Loucy (cell line): ENCODE data around the gene POLR3B.

ENCODE experiments used
- H2AFZ ChIP-seq: fragments of 200-600 bp; sonication (generic); 2 replicates; pipeline ENCODE4 v1.6.0; 2016; ENCODE audit warnings: antibody characterized with exemption, mild to moderate bottlenecking, low read length, moderate library complexity
- H3F3A ChIP-seq: fragments of 200-600 bp; 2 replicates; pipeline ENCODE4 v1.6.0; 2016; ENCODE audit warnings: antibody characterized with exemption, low read depth, mild to moderate bottlenecking
- H3K27me3 ChIP-seq: fragments of 200-600 bp; sonication (generic); 2 replicates; pipeline ENCODE4 v1.6.1; 2014; ENCODE audit warnings: low read length, mild to moderate bottlenecking; ENCODE audit not compliant: insufficient read depth, poor library complexity, severe bottlenecking
- H3K36me3 ChIP-seq: fragments of 200-600 bp; sonication (generic); 2 replicates; pipeline ENCODE4 v1.6.1; 2016; ENCODE audit warnings: low read length; ENCODE audit not compliant: insufficient read depth
- H3K4me1 ChIP-seq: fragments of 200-600 bp; sonication (generic); 2 replicates; pipeline ENCODE4 v1.5.1; 2014; ENCODE audit warnings: low read length, mild to moderate bottlenecking; ENCODE audit not compliant: insufficient read depth, poor library complexity, severe bottlenecking
- H3K4me2 ChIP-seq: fragments of 200-600 bp; sonication (generic); 2 replicates; pipeline ENCODE4 v1.6.0; 2014; ENCODE audit warnings: antibody characterized with exemption, low read length, low read depth, mild to moderate bottlenecking; ENCODE audit not compliant: poor library complexity, severe bottlenecking
- H3K4me3 ChIP-seq: fragments of 200-600 bp; sonication (generic); 2 replicates; pipeline ENCODE4 v1.5.1; 2014; ENCODE audit warnings: low read length, mild to moderate bottlenecking, mixed read lengths; ENCODE audit not compliant: poor library complexity, severe bottlenecking
- H3K79me2 ChIP-seq: fragments of 200-600 bp; sonication (generic); 2 replicates; pipeline ENCODE4 v1.6.1; 2014; ENCODE audit warnings: low read length; ENCODE audit not compliant: insufficient read depth
- H3K9ac ChIP-seq: fragments of 200-600 bp; sonication (generic); 2 replicates; pipeline ENCODE4 v1.6.0; 2014; ENCODE audit warnings: mild to moderate bottlenecking, low read depth, low read length, moderate library complexity; ENCODE audit not compliant: poor library complexity, severe bottlenecking
- H3K9me2 ChIP-seq: fragments of 200-600 bp; sonication (generic); replicated peaks from 2 replicates; pipeline ENCODE4 v1.6.1; 2016; ENCODE audit warnings: low read depth, low read length, mixed read lengths
- H3K9me3 ChIP-seq: fragments of 200-600 bp; sonication (generic); 2 replicates; pipeline ENCODE4 v1.6.1; 2014; ENCODE audit warnings: mild to moderate bottlenecking, antibody characterized with exemption, low read length, low read depth; ENCODE audit not compliant: insufficient read depth
- H4K20me1 ChIP-seq: fragments of 200-600 bp; sonication (generic); 2 replicates; pipeline ENCODE4 v1.6.0; 2014; ENCODE audit warnings: antibody characterized with exemption, low read length, mild to moderate bottlenecking; ENCODE audit not compliant: insufficient read depth, poor library complexity, severe bottlenecking
- CTCF ChIP-seq: fragments of 200-600 bp; sonication (generic); conservative IDR thresholded peaks from 2 replicates; pipeline ENCODE4 v1.5.1; 2014; ENCODE audit warnings: mild to moderate bottlenecking, antibody characterized with exemption, low read length
- EZH2phosphoT487 ChIP-seq: fragments of 200-600 bp; IDR thresholded peaks from 2 replicates; pipeline ENCODE4 v1.6.1; 2018; ENCODE audit warnings: antibody characterized with exemption, mild to moderate bottlenecking, moderate library complexity, borderline replicate concordance

The POLR3B gene

GRCh38 chr12:106358396-106359241, 1.1 kb downstream of the POLR3B start:
- peaks cover 34% of the 10 kb centered on the region for H3K4me1 ChIP-seq
- no peaks in the 10 kb centered on the region for H3F3A ChIP-seq
- no peak for TF ChIP-seq EZH2phosphoT487
- peak overlapping the region; percentile 96 for H2AFZ ChIP-seq
- H3K4me3 ChIP-seq: peak overlapping the region; percentile 81
- peak overlapping the region; percentile 77 for H3K9ac ChIP-seq
- H3K9me3 ChIP-seq: no peaks in the 10 kb centered on the region
- H3K4me2 ChIP-seq: peak overlapping the region; percentile 93
- no peaks in the 10 kb centered on the region for H3K36me3 ChIP-seq
- H4K20me1 ChIP-seq: no peaks in the 10 kb centered on the region
- H3K27me3 ChIP-seq: no peaks in the 10 kb centered on the region
- no peaks in the 10 kb centered on the region for H3K9me2 ChIP-seq
- H3K79me2 ChIP-seq: peaks cover 31% of the 10 kb centered on the region

GRCh38 chr12:106359646-106360399, 2.3 kb downstream of the POLR3B start:
- Histone ChIP-seq H3K9me3 (no peaks in the 10 kb centered on the region), H3K4me1 (peaks cover 38% of the 10 kb centered on the region), H3K27me3 (no peaks in the 10 kb centered on the region), H3F3A (no peaks in the 10 kb centered on the region), H3K4me2 (peak overlapping the region; percentile 93), H3K4me3 (peak overlapping the region; percentile 34), H3K36me3 (no peaks in the 10 kb centered on the region), H3K79me2 (peaks cover 31% of the 10 kb centered on the region), H2AFZ (no peak overlapping the region), H3K9me2 (no peaks in the 10 kb centered on the region), H3K9ac (peak overlapping the region; percentile 77), H4K20me1 (no peaks in the 10 kb centered on the region)
- TF ChIP-seq EZH2phosphoT487 (no peak), CTCF (no peak)

- no peaks in the 10 kb centered on the region for H3K9me2 ChIP-seq
- no peaks in the 10 kb centered on the region for H3F3A ChIP-seq
- peaks cover 38% of the 10 kb centered on the region for H3K4me1 ChIP-seq
- H3K79me2 ChIP-seq: peaks cover 31% of the 10 kb centered on the region
- H3K9me3 ChIP-seq: no peaks in the 10 kb centered on the region
- H2AFZ ChIP-seq: no peak overlapping the region
- H3K4me3 ChIP-seq: peak overlapping the region; percentile 34
- no peak for TF ChIP-seq CTCF
- no peak for TF ChIP-seq EZH2phosphoT487
- H3K9ac ChIP-seq: peak overlapping the region; percentile 3
- no peaks in the 10 kb centered on the region for H4K20me1 ChIP-seq
- no peaks in the 10 kb centered on the region for H3K27me3 ChIP-seq
- peak overlapping the region; percentile 93 for H3K4me2 ChIP-seq
- no peaks in the 10 kb centered on the region for H3K36me3 ChIP-seq
Measured at GRCh38 chr12:106360400-106360994, 2.9 kb downstream of the POLR3B start.
